Peyer's patch (tissue), 4 donors: Measurements from ENCODE around the gene UBE3B.

Source experiments
- POLR2A ChIP-seq, 2 donors: fragments of 450-650 bp; IDR thresholded peaks; one replicate each; pipeline ENCODE4 v1.5.1; 2017; ENCODE audit warnings: antibody characterized with exemption in 2 of 2, mild to moderate bottlenecking in 2 of 2, moderate library complexity in 2 of 2
- TF ChIP-seq, protein P1 (sequence below), 6 experiments: fragments of 450-650 bp in 4 of 6; fragments of 200-600 bp in 2 of 6; sonication (generic) in 1 of 6; IDR thresholded peaks; one replicate each; pipeline ENCODE4 v1.5.1; 2017 to 2019; ENCODE audit warnings: antibody characterized with exemption in 6 of 6, mild to moderate bottlenecking in 3 of 6, moderate library complexity in 1 of 6

DNA sequence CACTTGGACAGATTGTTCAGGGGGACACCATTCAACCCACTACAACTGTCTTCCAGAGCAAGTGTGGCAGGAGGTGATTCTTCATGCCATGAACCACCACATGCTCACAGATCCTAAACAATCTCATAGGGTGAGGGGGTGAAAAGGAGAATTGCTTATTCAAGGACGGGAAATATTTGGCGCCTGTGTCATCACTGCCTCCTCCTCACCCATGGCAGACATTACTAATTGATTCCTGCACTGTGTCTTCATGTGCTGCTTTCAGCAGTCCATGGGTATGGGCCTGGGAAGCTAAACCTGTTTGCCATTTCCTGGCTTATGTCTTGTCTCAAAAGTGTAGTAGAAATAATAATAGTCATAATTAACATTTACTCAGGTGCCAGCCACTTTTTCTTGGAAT is 64.6 kb downstream of the UBE3B start:
- TF ChIP-seq, protein P1, sequence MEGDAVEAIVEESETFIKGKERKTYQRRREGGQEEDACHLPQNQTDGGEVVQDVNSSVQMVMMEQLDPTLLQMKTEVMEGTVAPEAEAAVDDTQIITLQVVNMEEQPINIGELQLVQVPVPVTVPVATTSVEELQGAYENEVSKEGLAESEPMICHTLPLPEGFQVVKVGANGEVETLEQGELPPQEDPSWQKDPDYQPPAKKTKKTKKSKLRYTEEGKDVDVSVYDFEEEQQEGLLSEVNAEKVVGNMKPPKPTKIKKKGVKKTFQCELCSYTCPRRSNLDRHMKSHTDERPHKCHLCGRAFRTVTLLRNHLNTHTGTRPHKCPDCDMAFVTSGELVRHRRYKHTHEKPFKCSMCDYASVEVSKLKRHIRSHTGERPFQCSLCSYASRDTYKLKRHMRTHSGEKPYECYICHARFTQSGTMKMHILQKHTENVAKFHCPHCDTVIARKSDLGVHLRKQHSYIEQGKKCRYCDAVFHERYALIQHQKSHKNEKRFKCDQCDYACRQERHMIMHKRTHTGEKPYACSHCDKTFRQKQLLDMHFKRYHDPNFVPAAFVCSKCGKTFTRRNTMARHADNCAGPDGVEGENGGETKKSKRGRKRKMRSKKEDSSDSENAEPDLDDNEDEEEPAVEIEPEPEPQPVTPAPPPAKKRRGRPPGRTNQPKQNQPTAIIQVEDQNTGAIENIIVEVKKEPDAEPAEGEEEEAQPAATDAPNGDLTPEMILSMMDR (IDR thresholded peaks at IDR 0.05) = no peak
- no peak for TF ChIP-seq POLR2A (IDR thresholded peaks at IDR 0.05)
